B cell (primary cell): ENCODE measurements around the gene TSPO2. TPM values are rescaled to one million over a fixed set of nuclear protein-coding genes. Genes with fewer than 3 reads are reported as not detected.

Experiments
- ATAC-seq: fragments of 200-7000 bp; cut with Tn5 transposase; one replicate; pipeline ENCODE4 v1.10.0; 2021; ENCODE audit warnings: low read depth, mild to moderate bottlenecking, moderate number of reproducible peaks, moderate library complexity
- CTCF ChIA-PET: fragments of 350-600 bp; sonication (Branson Sonifier 250); formaldehyde crosslinking; loops from one replicate; lab custom pipeline; 2021; ENCODE audit warnings: antibody characterized with exemption, inconsistent platforms; lab: Charles Lee
- POLR2A ChIA-PET: fragments of 350-600 bp; sonication (Branson Sonifier 250); formaldehyde crosslinking; loops from one replicate; lab custom pipeline; 2021; ENCODE audit warnings: antibody characterized with exemption; lab: Charles Lee
- DNase-seq: peaks from one replicate; pipeline ENCODE4 v3.0.0; 2013
- H2AFZ ChIP-seq: 2 replicates; pipeline ENCODE4 v1.6.1; 2012; ENCODE audit warnings: mild to moderate bottlenecking, low read depth, low read length; ENCODE audit not compliant: insufficient read depth, poor library complexity, severe bottlenecking
- H3K27ac ChIP-seq, 2 donors: 1 replicate in 1 of 2; 2 replicates in 1 of 2; pipeline ENCODE4 v1.5.1; 2012 to 2013; ENCODE audit warnings: low read length in 2 of 2, mild to moderate bottlenecking in 2 of 2, moderate library complexity in 1 of 2
- H3K27me3 ChIP-seq, 4 experiments: fragments of 200-600 bp in 1 of 4; sonication (generic) in 1 of 4; replicated peaks in 1 of 4; 1 replicate in 2 of 4; 2 replicates in 2 of 4; pipeline versions ENCODE4 v1.6.1 to v1.7.0; 2013 to 2016; ENCODE audit warnings: low read length in 3 of 4, mild to moderate bottlenecking in 2 of 4, mixed read lengths in 1 of 4, moderate library complexity in 1 of 4; ENCODE audit not compliant: insufficient read depth in 4 of 4, control insufficient read depth in 3 of 4; ENCODE audit errors: control extremely low read depth in 1 of 4
- H3K36me3 ChIP-seq, 2 experiments: replicated peaks in 1 of 2; 1 replicate in 1 of 2; 2 replicates in 1 of 2; pipeline versions ENCODE4 v1.6.1 to v1.7.1; 2013; ENCODE audit warnings: low read length in 1 of 2; ENCODE audit not compliant: insufficient read depth in 2 of 2, control insufficient read depth in 1 of 2; ENCODE audit errors: control extremely low read depth in 1 of 2, extremely low read depth in 1 of 2
- H3K4me1 ChIP-seq, 2 donors: fragments of 200-600 bp in 1 of 2; sonication (generic) in 1 of 2; 1 replicate in 1 of 2; 2 replicates in 1 of 2; pipeline versions ENCODE4 v1.5.1 to v1.6.1; 2013 to 2017; ENCODE audit warnings: low read length in 2 of 2; ENCODE audit not compliant: control insufficient read depth in 2 of 2, insufficient read depth in 2 of 2
- H3K4me2 ChIP-seq: replicated peaks from 2 replicates; pipeline ENCODE3; 2012; ENCODE audit warnings: mild to moderate bottlenecking, low read depth, low read length; ENCODE audit not compliant: poor library complexity, severe bottlenecking
- H3K4me3 ChIP-seq, 5 experiments: fragments of 200-600 bp in 1 of 5; sonication (generic) in 1 of 5; 1 replicate in 3 of 5; 2 replicates in 2 of 5; pipeline versions ENCODE4 v1.5.1 to v1.7.0; 2011 to 2016; ENCODE audit warnings: low read length in 4 of 5, mild to moderate bottlenecking in 4 of 5, low read depth in 2 of 5, control low read depth in 1 of 5, moderate library complexity in 1 of 5; ENCODE audit not compliant: insufficient read depth in 1 of 5; ENCODE audit errors: control extremely low read depth in 1 of 5, extremely low read depth in 1 of 5
- H3K79me2 ChIP-seq: fragments of 200-600 bp; sonication (generic); one replicate; pipeline ENCODE4 v1.6.0; 2016; ENCODE audit warnings: low read length; ENCODE audit not compliant: control insufficient read depth, insufficient read depth
- H3K9ac ChIP-seq: fragments of 200-600 bp; sonication (generic); 2 replicates; pipeline ENCODE4 v1.6.1; 2017; ENCODE audit warnings: mild to moderate bottlenecking, low read length, moderate library complexity
- H3K9me3 ChIP-seq, 3 donors: one replicate each; pipeline versions ENCODE4 v1.6.1 to v1.7.1; 2013; ENCODE audit warnings: low read length in 2 of 3; ENCODE audit not compliant: control insufficient read depth in 2 of 3, insufficient read depth in 1 of 3; ENCODE audit errors: control extremely low read depth in 1 of 3
- H4K20me1 ChIP-seq: 2 replicates; pipeline ENCODE4 v1.6.0; 2012; ENCODE audit warnings: mild to moderate bottlenecking, low read length; ENCODE audit not compliant: insufficient read depth, control insufficient read depth, poor library complexity, severe bottlenecking
- H3K27ac Mint-ChIP-seq: one replicate; pipeline ENCODE4 v1.8.0; 2021; ENCODE audit warnings: mixed read lengths
- H3K27me3 Mint-ChIP-seq: one replicate; pipeline ENCODE4 v1.8.0; 2021; ENCODE audit warnings: mixed read lengths
- H3K4me1 Mint-ChIP-seq: one replicate; pipeline ENCODE4 v1.8.0; 2021; ENCODE audit warnings: mixed read lengths
- H3K4me3 Mint-ChIP-seq: one replicate; pipeline ENCODE4 v1.8.0; 2021; ENCODE audit warnings: mixed read lengths
- H3K9me3 Mint-ChIP-seq: one replicate; pipeline ENCODE4 v1.8.0; 2022; ENCODE audit warnings: mixed read lengths; ENCODE audit not compliant: insufficient read depth
- EZH2 ChIP-seq: IDR thresholded peaks from 2 replicates; pipeline ENCODE4 v1.6.1; 2012; ENCODE audit warnings: borderline replicate concordance, low read depth, mild to moderate bottlenecking, moderate library complexity, low read length; ENCODE audit not compliant: insufficient read depth, poor library complexity, severe bottlenecking
- WGBS: methylation state at CpG from one replicate; pipeline ENCODE4 v1.1.5; 2013; ENCODE audit warnings: missing lambda C conversion rate; ENCODE audit not compliant: insufficient coverage; 5-methylcytosine and 5-hydroxymethylcytosine counted together
- intact Hi-C: fragments of 100-400 bp; cut with micrococcal nuclease; formaldehyde crosslinking; loops from one replicate; pipeline ENCODE4 v1.10.0; 2022
- polyA plus RNA-seq: library from polyadenylated mRNA; depleted of rRNA; stranded (reverse); fragments of >200 nt; gene quantifications from 2 replicates; pipeline ENCODE4 v1.2.3, GENCODE V29; 2012
- total RNA-seq, 2 donors: library from RNA; stranded (reverse); fragments of 120-200 nt in 1 of 2; gene quantifications; 1 replicate in 1 of 2; 2 replicates in 1 of 2; pipeline versions ENCODE4 v1.2.3 to v1.2.4, GENCODE V29; 2013 to 2022
- TF ChIP-seq, protein P1 (sequence below): fragments of 200-600 bp; IDR thresholded peaks from one replicate; pipeline ENCODE4 v1.8.0; 2022; ENCODE audit warnings: antibody characterized with exemption, mild to moderate bottlenecking

The TSPO2 gene
- total and polyA plus RNA-seq, 2 donors (not counting 1 experiment from before 2014, with no cell fraction given), result not detected

DNA sequence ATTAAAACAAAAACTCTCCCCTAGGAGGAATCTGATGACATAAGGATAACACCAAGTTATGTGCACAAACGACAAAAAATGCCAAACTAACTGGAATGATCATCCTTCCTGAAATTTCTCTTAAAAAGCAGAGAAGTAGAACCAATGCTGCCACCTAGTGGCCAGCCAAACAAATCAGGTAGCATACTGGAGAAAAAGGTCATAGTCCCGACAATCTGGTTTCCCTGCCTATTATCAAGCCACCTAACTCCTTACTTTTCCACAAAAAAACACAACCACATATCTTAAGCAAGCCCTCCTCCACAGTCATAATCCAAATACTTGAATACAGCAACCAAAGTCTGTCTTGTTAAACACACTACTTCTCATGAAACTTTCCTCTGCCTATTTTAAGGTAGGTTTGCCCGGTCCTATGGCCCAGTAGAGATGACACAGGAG is 24.6 kb downstream of the TSPO2 start:
- H3K4me3 Mint-ChIP-seq, result no peak overlapping the region
- ATAC-seq (no peak), DNase-seq (peak; percentile 82)
- H3K27me3 Mint-ChIP-seq, result no peaks in the 10 kb centered on the region
- H2AFZ ChIP-seq, result peak overlapping the region; percentile 1
- 0% methylated on average over 1 of the region's 3 CpGs for WGBS
- CTCF ChIA-PET, result interaction anchor here (0.7 to 5.9 kb wide), 4 partner anchors 10 to 38 kb away, joined by 3 to 26 read pairs (median 14); partner anchors contain the start of gene APOBEC2
- peak overlapping the region; percentile 15 for H3K27ac Mint-ChIP-seq
- no peaks in the 10 kb centered on the region for H3K9me3 Mint-ChIP-seq
- H3K27ac ChIP-seq, result no peak overlapping the region
- H3K79me2 ChIP-seq, result peaks cover 19% of the 10 kb centered on the region
- H3K4me2 ChIP-seq, result no peak overlapping the region
- peaks cover 19% of the 10 kb centered on the region for H3K4me1 Mint-ChIP-seq
- H3K9me3 ChIP-seq, result no peaks in the 10 kb centered on the region
- TF ChIP-seq, protein P1, sequence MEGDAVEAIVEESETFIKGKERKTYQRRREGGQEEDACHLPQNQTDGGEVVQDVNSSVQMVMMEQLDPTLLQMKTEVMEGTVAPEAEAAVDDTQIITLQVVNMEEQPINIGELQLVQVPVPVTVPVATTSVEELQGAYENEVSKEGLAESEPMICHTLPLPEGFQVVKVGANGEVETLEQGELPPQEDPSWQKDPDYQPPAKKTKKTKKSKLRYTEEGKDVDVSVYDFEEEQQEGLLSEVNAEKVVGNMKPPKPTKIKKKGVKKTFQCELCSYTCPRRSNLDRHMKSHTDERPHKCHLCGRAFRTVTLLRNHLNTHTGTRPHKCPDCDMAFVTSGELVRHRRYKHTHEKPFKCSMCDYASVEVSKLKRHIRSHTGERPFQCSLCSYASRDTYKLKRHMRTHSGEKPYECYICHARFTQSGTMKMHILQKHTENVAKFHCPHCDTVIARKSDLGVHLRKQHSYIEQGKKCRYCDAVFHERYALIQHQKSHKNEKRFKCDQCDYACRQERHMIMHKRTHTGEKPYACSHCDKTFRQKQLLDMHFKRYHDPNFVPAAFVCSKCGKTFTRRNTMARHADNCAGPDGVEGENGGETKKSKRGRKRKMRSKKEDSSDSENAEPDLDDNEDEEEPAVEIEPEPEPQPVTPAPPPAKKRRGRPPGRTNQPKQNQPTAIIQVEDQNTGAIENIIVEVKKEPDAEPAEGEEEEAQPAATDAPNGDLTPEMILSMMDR, result peak; percentile 94
- no peak for TF ChIP-seq EZH2
- intact Hi-C loops, result loop anchor here (1.0 kb wide), 1 partner anchor 40 kb away; no protein-coding TSS in a partner anchor
- H3K27me3 ChIP-seq, result no peaks in the 10 kb centered on the region
- peaks cover 8% of the 10 kb centered on the region in 2 donors for H3K4me1 ChIP-seq
- POLR2A ChIA-PET, result no interaction called here
- H4K20me1 ChIP-seq, result no peaks in the 10 kb centered on the region
- H3K36me3 ChIP-seq, result peaks cover 12 to 70% of the 10 kb centered on the region in 2 experiments
- H3K9ac ChIP-seq, result no peak overlapping the region
- no peak overlapping the region for H3K4me3 ChIP-seq

DNA sequence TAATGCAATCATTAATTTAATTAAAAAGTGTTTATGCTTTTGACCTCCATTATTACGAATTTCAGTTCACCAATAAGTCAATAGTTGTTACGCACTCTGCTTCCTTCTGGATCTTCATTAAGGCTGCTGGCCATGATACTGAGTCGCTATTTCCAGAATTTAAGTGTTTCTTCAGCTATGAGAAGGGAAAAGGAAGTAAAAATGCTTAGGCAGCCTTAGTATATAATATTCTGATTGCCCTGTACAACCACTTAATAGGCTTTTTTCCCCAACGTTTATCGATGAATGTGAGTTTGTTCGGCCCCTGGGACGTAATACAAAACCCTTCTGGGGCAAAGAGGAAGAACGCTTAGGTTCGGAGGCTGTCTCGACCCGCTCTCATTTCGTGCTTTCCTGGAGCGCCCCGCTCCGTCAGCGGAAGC is 29.2 kb downstream of the TSPO2 start:
- Mint-ChIP-seq H3K9me3 (no peaks in the 10 kb centered on the region), H3K4me3 (peak overlapping the region; percentile 94), H3K4me1 (peaks cover 44% of the 10 kb centered on the region), H3K27ac (peak overlapping the region; percentile 99), H3K27me3 (no peaks in the 10 kb centered on the region)
- CTCF ChIA-PET, result interaction anchor here (5.9 kb wide), 1 partner anchor 43 kb away, joined by 26 read pairs; no protein-coding TSS in a partner anchor
- under 1% methylated on average over 13 of the region's 16 CpGs for WGBS
- Histone ChIP-seq H3K4me2 (peak overlapping the region; percentile 89), H3K4me3 (peak overlapping the region; percentile 80 to 97 (median 94)), H3K4me1 (peaks cover 31 to 33% of the 10 kb centered on the region in 2 donors), H3K36me3 (peaks cover 0 to 32% of the 10 kb centered on the region in 2 experiments), H3K27ac (peak overlapping the region; percentile 96 to 97), H4K20me1 (no peaks in the 10 kb centered on the region), H3K9me3 (no peaks in the 10 kb centered on the region), H2AFZ (peak overlapping the region; percentile 86), H3K79me2 (peaks cover 40% of the 10 kb centered on the region), H3K27me3 (no peaks in the 10 kb centered on the region), H3K9ac (peak overlapping the region; percentile 97)
- DNase-seq, result no peak
- no peak for ATAC-seq
- TF ChIP-seq, protein P1, result no peak
- no peak for TF ChIP-seq EZH2
- POLR2A ChIA-PET, result no interaction called here
- intact Hi-C loops, result loop anchor here (1.0 to 10.0 kb wide), 6 partner anchors 65 to 1493 kb away; partner anchors contain the start of genes FOXP4, MRPS10, UBR2 and USP49
